ENCODE data around the gene KIDINS220. TPM values are rescaled to one million over a fixed set of nuclear protein-coding genes. Genes with fewer than 3 reads are reported as not detected.

Gene KIDINS220
- total RNA-seq, 1 donor from 2014 or later = 59.9 TPM

GRCh38 chr2:8798393-8798792 is 39.0 kb downstream of the KIDINS220 start:
- Mint-ChIP-seq H3K27me3 (ENCODE audit: unreplicated experiment) (no peaks in the 10 kb centered on the region), H3K27ac (ENCODE audit: unreplicated experiment) (no peak overlapping the region), H3K9me3 (ENCODE audit: unreplicated experiment) (no peaks in the 10 kb centered on the region), H3K4me3 (ENCODE audit: unreplicated experiment) (no peak overlapping the region), H3K36me3 (ENCODE audit: low read depth, unreplicated experiment) (peaks cover 29% of the 10 kb centered on the region), H3K4me1 (ENCODE audit: unreplicated experiment) (no peaks in the 10 kb centered on the region)
- TF ChIP-seq CTCF (IDR thresholded peaks at IDR 0.05; ENCODE audit: unreplicated experiment) = no peak
- no peak for DNase-seq (ENCODE audit: low spot score)

- H3K4me3 Mint-ChIP-seq (ENCODE audit: unreplicated experiment) = no peak overlapping the region
- H3K4me1 Mint-ChIP-seq (ENCODE audit: unreplicated experiment) = no peaks in the 10 kb centered on the region
- no peaks in the 10 kb centered on the region for H3K27me3 Mint-ChIP-seq (ENCODE audit: unreplicated experiment)
- no peaks in the 10 kb centered on the region for H3K9me3 Mint-ChIP-seq (ENCODE audit: unreplicated experiment)
- DNase-seq (ENCODE audit: low spot score) = no peak
- TF ChIP-seq CTCF (IDR thresholded peaks at IDR 0.05; ENCODE audit: unreplicated experiment) = no peak
- H3K36me3 Mint-ChIP-seq (ENCODE audit: low read depth, unreplicated experiment) = peaks cover 29% of the 10 kb centered on the region
- no peak overlapping the region for H3K27ac Mint-ChIP-seq (ENCODE audit: unreplicated experiment)
Observed at GRCh38 chr2:8797682-8798081, 39.7 kb downstream of the KIDINS220 start.

GRCh38 chr2:8796878-8797550 is 40.4 kb downstream of the KIDINS220 start:
- no peak overlapping the region for H3K27ac Mint-ChIP-seq (ENCODE audit: unreplicated experiment)
- H3K9me3 Mint-ChIP-seq (ENCODE audit: unreplicated experiment) = no peaks in the 10 kb centered on the region
- no peak for DNase-seq (ENCODE audit: low spot score)
- TF ChIP-seq CTCF (IDR thresholded peaks at IDR 0.05; ENCODE audit: unreplicated experiment) = no peak
- peaks cover 24% of the 10 kb centered on the region for H3K36me3 Mint-ChIP-seq (ENCODE audit: low read depth, unreplicated experiment)
- no peak overlapping the region for H3K4me3 Mint-ChIP-seq (ENCODE audit: unreplicated experiment)
- H3K4me1 Mint-ChIP-seq (ENCODE audit: unreplicated experiment) = no peaks in the 10 kb centered on the region
- H3K27me3 Mint-ChIP-seq (ENCODE audit: unreplicated experiment) = no peaks in the 10 kb centered on the region

GRCh38 chr2:8796315-8796848 is 41.0 kb downstream of the KIDINS220 start:
- H3K36me3 Mint-ChIP-seq (ENCODE audit: low read depth, unreplicated experiment) = peaks cover 20% of the 10 kb centered on the region
- no peak overlapping the region for H3K4me3 Mint-ChIP-seq (ENCODE audit: unreplicated experiment)
- TF ChIP-seq CTCF (IDR thresholded peaks at IDR 0.05; ENCODE audit: unreplicated experiment) = no peak
- no peaks in the 10 kb centered on the region for H3K27me3 Mint-ChIP-seq (ENCODE audit: unreplicated experiment)
- H3K9me3 Mint-ChIP-seq (ENCODE audit: unreplicated experiment) = no peaks in the 10 kb centered on the region
- H3K4me1 Mint-ChIP-seq (ENCODE audit: unreplicated experiment) = no peaks in the 10 kb centered on the region
- no peak for DNase-seq (ENCODE audit: low spot score)
- no peak overlapping the region for H3K27ac Mint-ChIP-seq (ENCODE audit: unreplicated experiment)
